OCI-LY1 (cell line): ENCODE measurements around the gene CALB2.

Experiments
- H2AFZ ChIP-seq: fragments of 200-600 bp; sonication (generic), shearing (Covaris generic); 2 replicates; pipeline ENCODE4 v1.6.0; 2014; ENCODE audit warnings: antibody characterized with exemption, mild to moderate bottlenecking, low read length
- H3F3A ChIP-seq: fragments of 200-600 bp; sonication (generic), shearing (Covaris generic); 2 replicates; pipeline ENCODE4 v1.6.0; 2014; ENCODE audit warnings: mild to moderate bottlenecking, antibody characterized with exemption, low read length, moderate library complexity; ENCODE audit not compliant: insufficient read depth
- H3K27ac ChIP-seq: fragments of 200-600 bp; sonication (generic); 2 replicates; pipeline ENCODE4 v1.5.1; 2014; ENCODE audit warnings: low read length, mixed run types, mild to moderate bottlenecking, low read depth; ENCODE audit not compliant: poor library complexity, severe bottlenecking
- H3K27me3 ChIP-seq: fragments of 200-600 bp; sonication (generic); 2 replicates; pipeline ENCODE4 v1.6.0; 2014; ENCODE audit warnings: antibody characterized with exemption, mild to moderate bottlenecking, low read length, moderate library complexity; ENCODE audit not compliant: insufficient read depth
- H3K36me3 ChIP-seq: fragments of 200-600 bp; sonication (generic); 2 replicates; pipeline ENCODE4 v1.6.1; 2014; ENCODE audit warnings: mild to moderate bottlenecking, antibody characterized with exemption, low read length, moderate library complexity, mixed read lengths; ENCODE audit not compliant: insufficient read depth
- H3K4me1 ChIP-seq: fragments of 200-600 bp; sonication (generic); 2 replicates; pipeline ENCODE4 v1.5.1; 2014; ENCODE audit warnings: mild to moderate bottlenecking, low read length, moderate library complexity; ENCODE audit not compliant: insufficient read depth, severe bottlenecking
- H3K4me2 ChIP-seq: fragments of 200-600 bp; sonication (generic), shearing (Covaris generic); 2 replicates; pipeline ENCODE4 v1.6.1; 2014; ENCODE audit warnings: low read length
- H3K4me3 ChIP-seq: fragments of 200-600 bp; sonication (generic); 2 replicates; pipeline ENCODE4 v1.5.1; 2014; ENCODE audit warnings: low read length, low read depth, mild to moderate bottlenecking, mixed read lengths; ENCODE audit not compliant: poor library complexity, severe bottlenecking
- H3K79me2 ChIP-seq: fragments of 200-600 bp; shearing (Covaris generic); 2 replicates; pipeline ENCODE4 v1.6.1; 2016; ENCODE audit warnings: mixed run types, low read length, mixed read lengths; ENCODE audit not compliant: insufficient read depth
- H3K9ac ChIP-seq: fragments of 200-600 bp; sonication (generic), shearing (Covaris generic); 2 replicates; pipeline ENCODE4 v1.6.1; 2014; ENCODE audit warnings: mild to moderate bottlenecking, low read length, mixed read lengths
- H3K9me2 ChIP-seq: fragments of 200-600 bp; sonication (generic), shearing (Covaris generic); 2 replicates; pipeline ENCODE4 v1.6.1; 2014; ENCODE audit warnings: low read depth, mild to moderate bottlenecking, low read length, mixed read lengths
- H3K9me3 ChIP-seq: fragments of 200-600 bp; shearing (Covaris generic); 2 replicates; pipeline ENCODE4 v1.6.1; 2014; ENCODE audit warnings: low read length, mixed read lengths
- H4K20me1 ChIP-seq: fragments of 200-600 bp; sonication (generic), shearing (Covaris generic); 2 replicates; pipeline ENCODE4 v1.6.0; 2016; ENCODE audit warnings: mild to moderate bottlenecking, low read length; ENCODE audit not compliant: insufficient read depth
- CTCF ChIP-seq: fragments of 200-600 bp; sonication (generic), shearing (Covaris generic); IDR thresholded peaks from 2 replicates; pipeline ENCODE4 v1.5.1; 2017; ENCODE audit warnings: mild to moderate bottlenecking, antibody characterized with exemption, low read length, moderate library complexity, mixed read lengths
- EZH2 ChIP-seq: fragments of 200-600 bp; sonication (generic), shearing (Covaris generic); IDR thresholded peaks from 2 replicates; pipeline ENCODE4 v1.8.0; 2017; ENCODE audit warnings: borderline replicate concordance, mixed run types, mild to moderate bottlenecking, antibody characterized with exemption, low read length, moderate library complexity, mixed read lengths

The CALB2 gene

GRCh38 chr16:71359431-71359830 is 908 bp downstream of the CALB2 start:
- Histone ChIP-seq H4K20me1 (no peaks in the 10 kb centered on the region), H3K9me3 (no peaks in the 10 kb centered on the region), H3K4me1 (no peaks in the 10 kb centered on the region), H3K4me2 (no peak overlapping the region), H3F3A (no peaks in the 10 kb centered on the region), H3K27me3 (0 out of 2 replicates have a peak, but pooled peaks cover 4% of the 10 kb centered on the region), H3K9me2 (no peaks in the 10 kb centered on the region), H3K36me3 (no peaks in the 10 kb centered on the region), H3K79me2 (no peaks in the 10 kb centered on the region), H3K27ac (no peak overlapping the region), H3K4me3 (no peak overlapping the region), H2AFZ (no peak overlapping the region), H3K9ac (no peak overlapping the region)
- TF ChIP-seq EZH2 = no peak
- TF ChIP-seq CTCF = no peak

GRCh38 chr16:71360378-71360777 is 1.9 kb downstream of the CALB2 start:
- Histone ChIP-seq H3K79me2 (no peaks in the 10 kb centered on the region), H3K4me3 (no peak overlapping the region), H3K9me3 (no peaks in the 10 kb centered on the region), H3K9ac (no peak overlapping the region), H3K4me2 (no peak overlapping the region), H3K27me3 (0 out of 2 replicates have a peak, but pooled peaks cover 4% of the 10 kb centered on the region), H3K9me2 (no peaks in the 10 kb centered on the region), H4K20me1 (no peaks in the 10 kb centered on the region), H3F3A (no peaks in the 10 kb centered on the region), H3K36me3 (no peaks in the 10 kb centered on the region), H3K4me1 (no peaks in the 10 kb centered on the region), H3K27ac (no peak overlapping the region), H2AFZ (no peak overlapping the region)
- TF ChIP-seq CTCF (no peak), EZH2 (no peak)

GRCh38 chr16:71364133-71364681 is 5.7 kb downstream of the CALB2 start:
- Histone ChIP-seq H3K9me3 (no peaks in the 10 kb centered on the region), H2AFZ (no peak overlapping the region), H3K27ac (no peak overlapping the region), H3K36me3 (no peaks in the 10 kb centered on the region), H3K27me3 (0 out of 2 replicates have a peak, but pooled peaks cover 4% of the 10 kb centered on the region), H3K79me2 (no peaks in the 10 kb centered on the region), H3F3A (no peaks in the 10 kb centered on the region), H3K9ac (no peak overlapping the region), H3K4me3 (no peak overlapping the region), H4K20me1 (no peaks in the 10 kb centered on the region), H3K4me1 (no peaks in the 10 kb centered on the region), H3K4me2 (no peak overlapping the region), H3K9me2 (no peaks in the 10 kb centered on the region)
- TF ChIP-seq EZH2 (no peak), CTCF (no peak)
